Testis (tissue), 3 donors: ENCODE results near the gene CGNL1. TPM values are rescaled to one million over a fixed set of nuclear protein-coding genes. Genes with fewer than 3 reads are reported as not detected.

Experiments
- DNase-seq: peaks from one replicate; pipeline ENCODE4 v3.0.0-alpha.2; 2019
- H3K27ac ChIP-seq, 2 donors: fragments of 200-600 bp; sonication (generic); one replicate each; pipeline ENCODE4 v1.5.1; 2019
- H3K27me3 ChIP-seq: fragments of 200-600 bp; sonication (generic); one replicate; pipeline ENCODE4 v1.5.1; 2019
- H3K36me3 ChIP-seq: fragments of 200-600 bp; sonication (generic); one replicate; pipeline ENCODE4 v1.5.1; 2017; ENCODE audit warnings: low read depth; ENCODE audit errors: missing control alignments
- H3K4me1 ChIP-seq: fragments of 200-600 bp; sonication (generic); one replicate; pipeline ENCODE4 v1.5.1; 2019
- H3K4me3 ChIP-seq, 2 donors: fragments of 200-600 bp; sonication (generic); one replicate each; pipeline ENCODE4 v1.5.1; 2017 to 2019
- H3K9me3 ChIP-seq: fragments of 200-600 bp; sonication (generic); one replicate; pipeline ENCODE4 v1.5.1; 2017
- CTCF ChIP-seq, 3 experiments: fragments of 450-650 bp in 2 of 3; fragments of 200-600 bp in 1 of 3; sonication (generic) in 1 of 3; IDR thresholded peaks; one replicate each; pipeline ENCODE4 v1.5.1; 2016 to 2019; ENCODE audit warnings: antibody characterized with exemption in 3 of 3, mild to moderate bottlenecking in 2 of 3, moderate library complexity in 1 of 3
- POLR2A ChIP-seq: fragments of 450-650 bp; IDR thresholded peaks from one replicate; pipeline ENCODE4 v1.6.1; 2017; ENCODE audit warnings: antibody characterized with exemption, mild to moderate bottlenecking, moderate library complexity
- WGBS, 2 donors: methylation state at CpG; one replicate each; pipeline ENCODE4 v1.1.5; 2018; 5-methylcytosine and 5-hydroxymethylcytosine counted together
- intact Hi-C: fragments of 100-400 bp; cut with DNase I; formaldehyde crosslinking; loops from one replicate; pipeline ENCODE4 v1.15.1; 2023; ENCODE audit warnings: low total_unique reads
- polyA plus RNA-seq: library from polyadenylated mRNA; stranded (reverse); fragments of 350-450 nt; fragmentation: Illumina TruSeq; extraction: RNeasy Lipid Tissue Mini Kit (QIAGEN cat#74804); gene quantifications from one replicate; pipeline ENCODE4 v1.2.3, GENCODE V29; 2014; ENCODE audit warnings: low read depth, low replicate concordance; ENCODE audit not compliant: insufficient read depth
- total RNA-seq, 2 donors: library from RNA; depleted of rRNA; stranded (reverse); fragments of >200 nt; gene quantifications; one replicate each; pipeline ENCODE4 v1.2.3, GENCODE V29; 2016

Gene CGNL1
- total and polyA plus RNA-seq, 3 donors from 2014 or later, result 21.0 to 40.2 (median 29.2) TPM

- no peak overlapping the region for H3K4me3 ChIP-seq
- intact Hi-C loops, result no loop called here
- H3K36me3 ChIP-seq, result no peaks in the 10 kb centered on the region
- H3K4me1 ChIP-seq, result peaks cover 11% of the 10 kb centered on the region
- DNase-seq, result no peak
- TF ChIP-seq POLR2A, result no peak
- no peak for TF ChIP-seq CTCF (IDR thresholded peaks at IDR 0.05)
- 85 to 88% methylated on average over 12 of the region's 12 CpGs for WGBS, 2 donors
- H3K27ac ChIP-seq, result no peak overlapping the region
- no peaks in the 10 kb centered on the region for H3K9me3 ChIP-seq
- H3K27me3 ChIP-seq, result no peaks in the 10 kb centered on the region
These were observed 42.0 kb upstream of the CGNL1 start for GRCh38 chr15:57334257-57334656.

- H3K4me3 ChIP-seq, result no peak overlapping the region
- H3K9me3 ChIP-seq, result no peaks in the 10 kb centered on the region
- TF ChIP-seq POLR2A (no peak), CTCF (IDR thresholded peaks at IDR 0.05) (no peak)
- WGBS, 2 donors, result 82 to 84% methylated on average over 6 of the region's 6 CpGs
- H3K4me1 ChIP-seq, result peaks cover 11% of the 10 kb centered on the region
- H3K27ac ChIP-seq, result no peak overlapping the region
- H3K36me3 ChIP-seq, result no peaks in the 10 kb centered on the region
- intact Hi-C loops, result no loop called here
- no peaks in the 10 kb centered on the region for H3K27me3 ChIP-seq
- no peak for DNase-seq
These were observed 41.0 kb upstream of the CGNL1 start for GRCh38 chr15:57335293-57335715.

DNA sequence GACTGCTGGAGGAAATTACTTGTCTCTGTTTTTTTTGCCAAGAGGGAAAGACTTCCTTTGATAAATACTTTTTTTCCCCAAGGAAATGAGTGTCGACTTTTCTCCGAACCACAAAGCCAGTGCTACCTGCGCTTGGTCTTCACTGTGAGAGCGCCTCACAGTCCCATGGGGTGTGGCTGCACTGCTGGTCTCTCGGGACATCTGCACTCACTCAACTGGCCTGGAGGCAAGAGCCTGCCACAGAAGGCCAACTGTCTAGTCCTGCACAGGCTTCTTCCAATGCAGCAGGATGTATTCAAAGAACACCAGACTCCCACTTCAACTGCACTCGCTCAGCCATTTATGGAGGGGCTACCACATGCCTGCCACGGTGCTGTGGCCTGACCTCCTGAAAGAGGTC lies 40.6 kb upstream of the CGNL1 start:
- WGBS, 2 donors, result 77 to 84% methylated on average over 7 of the region's 7 CpGs
- no peak for DNase-seq
- intact Hi-C loops, result no loop called here

GRCh38 chr15:57337868-57338411 lies 38.4 kb upstream of the CGNL1 start:
- Histone ChIP-seq H3K4me3 (no peak overlapping the region), H3K27ac (peak overlapping the region in 1 of 2 donors; percentile 14), H3K9me3 (no peaks in the 10 kb centered on the region), H3K27me3 (no peaks in the 10 kb centered on the region), H3K36me3 (no peaks in the 10 kb centered on the region), H3K4me1 (peaks cover 11% of the 10 kb centered on the region)
- peak; percentile 79 for DNase-seq
- 50 to 68% methylated on average over 5 to 15 of the region's 15 CpGs for WGBS, 2 donors
- intact Hi-C loops, result no loop called here
- TF ChIP-seq POLR2A (no peak), CTCF (IDR thresholded peaks at IDR 0.05) (peak in 1 of 3 experiments; percentile 4)

More for the DNA sequence above, 40.6 kb upstream of the CGNL1 start:
- no peaks in the 10 kb centered on the region for H3K27me3 ChIP-seq
- H3K4me3 ChIP-seq, result no peak overlapping the region
- no peaks in the 10 kb centered on the region for H3K9me3 ChIP-seq
- peaks cover 11% of the 10 kb centered on the region for H3K4me1 ChIP-seq
- H3K27ac ChIP-seq, result no peak overlapping the region
- no peaks in the 10 kb centered on the region for H3K36me3 ChIP-seq
- TF ChIP-seq CTCF (IDR thresholded peaks at IDR 0.05) (no peak), POLR2A (no peak)

DNA sequence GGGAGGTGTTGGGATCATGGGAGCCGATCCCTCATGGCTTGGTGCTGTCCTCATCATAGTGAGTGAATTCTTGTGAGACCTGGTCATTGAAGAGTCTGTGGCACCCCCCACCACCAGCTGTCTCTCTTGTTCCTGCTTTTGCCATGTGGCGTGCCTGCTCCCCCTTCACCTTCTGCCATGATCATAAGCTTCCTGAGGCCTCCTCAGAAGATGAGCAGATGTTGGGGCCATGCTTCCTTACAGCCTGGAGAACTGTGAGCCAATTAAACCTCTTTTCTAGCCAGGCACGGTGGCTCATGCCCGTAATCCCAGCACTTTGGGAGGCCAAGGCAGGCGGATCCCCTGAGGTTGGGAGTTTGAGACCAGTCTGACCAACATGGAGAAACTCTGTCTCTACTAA lies 37.0 kb upstream of the CGNL1 start:
- H3K27me3 ChIP-seq, result no peaks in the 10 kb centered on the region
- intact Hi-C loops, result no loop called here
- 87 to 100% methylated on average over 5 of the region's 5 CpGs for WGBS, 2 donors
- DNase-seq, result no peak
- no peak overlapping the region for H3K4me3 ChIP-seq
- H3K9me3 ChIP-seq, result no peaks in the 10 kb centered on the region
- no peak for TF ChIP-seq CTCF (IDR thresholded peaks at IDR 0.05)
- no peak for TF ChIP-seq POLR2A
- no peaks in the 10 kb centered on the region for H3K36me3 ChIP-seq
- no peak overlapping the region for H3K27ac ChIP-seq
- H3K4me1 ChIP-seq, result peaks cover 11% of the 10 kb centered on the region
